C4-2B (cell line): ENCODE measurements around the gene OPN1SW.

ENCODE experiments used
- CTCF ChIP-seq: fragments of 450-650 bp; conservative IDR thresholded peaks from 2 replicates; pipeline ENCODE4 v1.5.1; 2017; ENCODE audit warnings: mild to moderate bottlenecking
- ZFX ChIP-seq: fragments of 450-650 bp; IDR thresholded peaks from 2 replicates; pipeline ENCODE4 v1.6.1; 2017

- TF ChIP-seq CTCF (no peak), ZFX (no peak)
Measured at GRCh38 chr7:128735436-128735835, 40.2 kb downstream of the OPN1SW start.
